ENCODE results near the gene CDH8.
A peak's percentile ranks its signal among the peaks of the same experiment; 100 is the strongest.

The CDH8 gene

DNA sequence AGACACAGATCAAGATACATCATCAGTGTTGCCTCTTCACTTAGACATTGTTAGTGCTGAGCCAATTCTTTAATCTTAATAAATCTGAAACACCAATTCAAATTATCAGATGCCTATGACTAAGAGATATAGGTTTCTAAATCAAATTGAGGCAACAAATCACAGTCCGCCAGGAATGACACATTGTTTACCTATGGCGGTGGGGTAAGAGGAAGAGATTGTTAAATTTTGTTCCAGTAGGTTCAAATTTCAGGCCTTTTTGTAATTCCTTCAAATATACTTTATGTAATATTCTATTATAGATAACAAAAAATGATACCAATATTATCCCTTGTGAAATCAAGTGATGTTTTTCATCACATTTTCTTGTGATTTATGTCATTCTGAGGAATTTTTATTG lies 145.9 kb downstream of the CDH8 start:
- ChIA-PET CTCF (no interaction called here), POLR2A (ENCODE audit: low non-redundant PET) (no interaction called here)
- peak; percentile 2 for DNase-seq (ENCODE audit: low spot score)
- TF ChIP-seq, protein P1, sequence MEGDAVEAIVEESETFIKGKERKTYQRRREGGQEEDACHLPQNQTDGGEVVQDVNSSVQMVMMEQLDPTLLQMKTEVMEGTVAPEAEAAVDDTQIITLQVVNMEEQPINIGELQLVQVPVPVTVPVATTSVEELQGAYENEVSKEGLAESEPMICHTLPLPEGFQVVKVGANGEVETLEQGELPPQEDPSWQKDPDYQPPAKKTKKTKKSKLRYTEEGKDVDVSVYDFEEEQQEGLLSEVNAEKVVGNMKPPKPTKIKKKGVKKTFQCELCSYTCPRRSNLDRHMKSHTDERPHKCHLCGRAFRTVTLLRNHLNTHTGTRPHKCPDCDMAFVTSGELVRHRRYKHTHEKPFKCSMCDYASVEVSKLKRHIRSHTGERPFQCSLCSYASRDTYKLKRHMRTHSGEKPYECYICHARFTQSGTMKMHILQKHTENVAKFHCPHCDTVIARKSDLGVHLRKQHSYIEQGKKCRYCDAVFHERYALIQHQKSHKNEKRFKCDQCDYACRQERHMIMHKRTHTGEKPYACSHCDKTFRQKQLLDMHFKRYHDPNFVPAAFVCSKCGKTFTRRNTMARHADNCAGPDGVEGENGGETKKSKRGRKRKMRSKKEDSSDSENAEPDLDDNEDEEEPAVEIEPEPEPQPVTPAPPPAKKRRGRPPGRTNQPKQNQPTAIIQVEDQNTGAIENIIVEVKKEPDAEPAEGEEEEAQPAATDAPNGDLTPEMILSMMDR (conservative IDR thresholded peaks at IDR 0.05; ENCODE audit: low read depth) = no peak
- no peak overlapping the region for H3K27ac ChIP-seq

- CTCF ChIA-PET = interaction anchor here (0.5 kb wide), 1 partner anchor 14 kb away, joined by 3 read pairs; no protein-coding TSS in a partner anchor
- TF ChIP-seq, protein P1 (conservative IDR thresholded peaks at IDR 0.05; ENCODE audit: low read depth) = no peak
- POLR2A ChIA-PET (ENCODE audit: low non-redundant PET) = no interaction called here
- no peak overlapping the region for H3K27ac ChIP-seq
- no peak for DNase-seq (ENCODE audit: low spot score)
Measured at GRCh38 chr16:61887903-61888302, 148.3 kb downstream of the CDH8 start.

DNA sequence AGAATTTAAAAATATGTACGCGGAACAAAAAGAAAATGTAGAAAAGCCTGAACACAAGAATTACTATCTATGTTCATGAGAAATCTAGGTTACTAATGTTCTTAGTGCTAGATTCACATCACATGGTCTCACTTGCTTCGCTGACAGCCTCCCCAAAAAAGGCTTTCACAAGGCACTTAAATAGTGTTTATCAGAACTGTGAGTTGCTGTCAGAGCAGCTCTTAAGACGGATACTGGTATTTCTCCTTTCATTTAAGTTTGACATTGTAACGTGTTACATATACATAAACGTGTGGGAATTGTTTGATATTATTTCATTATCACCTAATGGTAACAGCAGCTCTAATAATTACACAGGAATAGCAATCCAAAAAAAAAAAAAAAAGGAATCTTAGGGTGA lies 150.9 kb downstream of the CDH8 start:
- no peak overlapping the region for H3K27ac ChIP-seq
- ChIA-PET POLR2A (ENCODE audit: low non-redundant PET) (no interaction called here), CTCF (interaction anchor here (0.6 kb wide), 1 partner anchor 245 kb away, joined by 3 read pairs; no protein-coding TSS in a partner anchor)
- TF ChIP-seq, protein P1 (conservative IDR thresholded peaks at IDR 0.05; ENCODE audit: low read depth) = no peak
- no peak for DNase-seq (ENCODE audit: low spot score)

GRCh38 chr16:61879306-61879705 lies 156.9 kb downstream of the CDH8 start:
- DNase-seq (ENCODE audit: low spot score) = no peak
- POLR2A ChIA-PET (ENCODE audit: low non-redundant PET) = no interaction called here
- H3K27ac ChIP-seq = no peak overlapping the region
- CTCF ChIA-PET = no interaction called here
- TF ChIP-seq, protein P1 (conservative IDR thresholded peaks at IDR 0.05; ENCODE audit: low read depth) = no peak

DNA sequence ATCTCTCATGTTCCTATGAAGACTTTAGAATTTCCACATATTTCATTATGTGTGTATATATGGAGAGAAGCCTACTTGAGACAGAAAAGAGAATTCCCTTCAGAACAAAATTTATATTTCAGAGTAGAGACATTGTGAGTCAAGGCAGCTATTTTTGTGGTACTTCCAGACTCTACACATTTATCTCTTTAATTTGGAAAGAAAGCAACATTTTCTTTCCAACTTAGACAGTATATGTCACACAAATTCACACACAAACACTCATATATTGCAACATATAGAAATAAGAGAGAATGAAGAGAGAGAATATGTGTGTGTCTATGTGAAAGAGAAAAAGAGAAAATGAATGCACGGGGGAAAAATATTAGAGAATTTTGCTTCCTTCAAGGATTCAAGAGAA lies 158.8 kb downstream of the CDH8 start:
- DNase-seq (ENCODE audit: low spot score) = no peak
- H3K27ac ChIP-seq = no peak overlapping the region
- TF ChIP-seq, protein P1 (conservative IDR thresholded peaks at IDR 0.05; ENCODE audit: low read depth) = no peak
- ChIA-PET POLR2A (ENCODE audit: low non-redundant PET) (no interaction called here), CTCF (no interaction called here)

GRCh38 chr16:61872778-61873119 lies 163.5 kb downstream of the CDH8 start:
- DNase-seq (ENCODE audit: low spot score) = no peak
- TF ChIP-seq, protein P1 (conservative IDR thresholded peaks at IDR 0.05; ENCODE audit: low read depth) = no peak
- ChIA-PET CTCF (no interaction called here), POLR2A (ENCODE audit: low non-redundant PET) (no interaction called here)
- H3K27ac ChIP-seq = no peak overlapping the region

Data from RWPE1 (cell line).